HG03175 (cell line): ENCODE measurements around the gene GYS1.

ENCODE experiments used
- ATAC-seq: cut with Tn5 transposase; IDR thresholded peaks from one replicate; pipeline ENCODE4 v1.9.1; 2021; ENCODE audit warnings: mild to moderate bottlenecking, moderate library complexity; ENCODE audit not compliant: unreplicated experiment

The GYS1 gene

DNA sequence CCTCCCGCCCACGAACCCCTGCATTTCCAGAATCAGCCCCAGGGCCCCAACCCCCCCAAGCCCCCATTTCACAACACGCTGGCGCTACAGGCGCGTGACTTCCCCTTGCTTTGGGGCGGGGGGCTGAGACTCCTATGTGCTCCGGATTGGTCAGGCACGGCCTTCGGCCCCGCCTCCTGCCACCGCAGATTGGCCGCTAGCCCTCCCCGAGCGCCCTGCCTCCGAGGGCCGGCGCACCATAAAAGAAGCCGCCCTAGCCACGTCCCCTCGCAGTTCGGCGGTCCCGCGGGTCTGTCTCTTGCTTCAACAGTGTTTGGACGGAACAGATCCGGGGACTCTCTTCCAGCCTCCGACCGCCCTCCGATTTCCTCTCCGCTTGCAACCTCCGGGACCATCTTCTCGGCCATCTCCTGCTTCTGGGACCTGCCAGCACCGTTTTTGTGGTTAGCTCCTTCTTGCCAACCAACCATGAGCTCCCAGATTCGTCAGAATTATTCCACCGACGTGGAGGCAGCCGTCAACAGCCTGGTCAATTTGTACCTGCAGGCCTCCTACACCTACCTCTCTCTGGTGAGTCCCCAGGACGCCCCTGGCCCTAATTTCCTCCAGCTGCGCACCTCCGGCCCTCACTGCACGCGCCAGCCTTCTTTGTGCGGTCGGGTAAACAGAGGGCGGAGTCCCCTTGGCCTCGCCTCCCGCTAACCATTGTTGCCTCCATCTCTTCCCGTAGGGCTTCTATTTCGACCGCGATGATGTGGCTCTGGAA, 27.9 kb downstream of the GYS1 start, which contains the start of gene FTL:
Gene FTL (plus strand): TSS at position 270 of the 766 bp plus-strand sequence. CDS start 199 bp downstream, at position 469.
- ATAC-seq = peak; percentile 65

DNA sequence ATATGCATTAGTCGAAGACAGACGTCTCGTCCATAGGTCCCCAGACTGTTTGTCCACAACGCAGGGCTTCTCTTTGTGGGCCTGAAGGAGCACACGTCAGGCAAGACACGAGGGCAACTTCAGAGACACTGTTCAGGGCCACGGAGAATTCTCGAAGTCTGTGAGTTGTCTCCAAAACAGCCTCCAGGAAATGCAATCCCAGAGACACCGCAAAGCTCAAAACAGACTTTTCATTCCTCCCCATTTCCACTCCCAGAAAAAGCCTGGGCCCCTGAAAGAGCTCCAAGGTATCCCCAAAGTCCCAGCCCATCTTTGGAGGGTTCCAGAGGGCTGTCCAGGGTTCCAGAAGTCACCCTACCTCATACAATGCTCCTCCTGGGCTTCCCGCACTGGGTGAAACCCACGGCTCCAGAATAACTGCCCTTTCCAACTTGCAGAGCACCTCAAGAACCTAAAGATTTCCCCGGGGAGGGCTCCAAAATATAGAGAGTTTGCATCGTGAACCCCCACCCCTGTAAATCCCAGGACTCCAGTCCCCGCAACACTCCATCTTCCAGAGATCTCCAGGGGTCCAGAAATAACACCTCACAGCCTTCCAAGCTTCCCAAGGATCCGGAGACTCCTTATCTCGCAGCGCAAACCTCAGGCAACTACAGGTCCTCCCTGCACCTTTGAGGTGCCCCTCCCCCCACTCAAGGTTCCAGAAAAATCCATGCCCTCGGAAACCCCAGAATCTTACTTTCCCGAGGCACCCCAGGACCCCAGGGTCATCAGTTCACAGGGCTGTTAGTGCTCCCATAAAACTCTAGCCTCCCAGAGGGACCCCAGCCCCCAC, 28.7 kb downstream of the GYS1 start:
- no peak for ATAC-seq

DNA sequence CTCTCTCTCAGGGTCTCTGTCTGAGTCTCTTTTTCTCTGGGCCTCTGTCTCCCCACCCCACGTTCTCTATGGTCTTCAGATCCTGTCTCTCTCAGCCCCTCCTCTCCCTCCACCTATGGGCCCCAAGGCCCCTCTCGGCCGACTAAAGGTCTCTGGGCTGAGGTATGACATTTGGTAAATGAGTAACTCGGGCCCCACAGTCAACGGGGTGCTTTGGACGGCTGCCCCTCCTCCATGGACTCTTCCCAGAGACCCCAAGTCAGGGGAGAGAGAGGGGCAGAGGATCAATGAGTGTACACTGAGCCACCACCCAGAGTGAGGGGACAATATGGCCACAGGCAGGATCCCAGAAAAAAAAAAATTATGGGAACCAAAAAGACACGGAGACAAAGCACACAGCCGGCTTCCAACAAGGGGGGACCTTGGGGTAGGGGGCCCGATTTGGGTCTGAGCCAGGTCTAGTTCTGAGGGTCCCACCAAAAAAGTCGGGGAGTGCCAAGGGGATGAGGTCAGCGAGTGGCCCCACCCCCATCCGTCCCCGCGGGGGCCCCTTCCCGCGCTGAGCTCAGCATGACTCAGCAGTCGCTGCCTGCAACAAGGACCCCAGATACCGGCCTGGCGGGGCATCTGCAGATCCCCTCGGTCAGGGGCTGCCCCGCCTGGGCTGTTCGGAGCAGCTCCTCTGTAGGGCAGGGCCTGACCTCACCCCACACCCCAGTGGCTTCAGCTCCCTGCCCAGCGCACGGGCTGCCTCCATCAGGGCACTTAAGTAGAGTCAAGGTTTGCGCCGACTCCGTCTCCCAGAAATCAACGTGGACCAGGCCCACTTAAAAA, 29.5 kb downstream of the GYS1 start:
- no peak for ATAC-seq

DNA sequence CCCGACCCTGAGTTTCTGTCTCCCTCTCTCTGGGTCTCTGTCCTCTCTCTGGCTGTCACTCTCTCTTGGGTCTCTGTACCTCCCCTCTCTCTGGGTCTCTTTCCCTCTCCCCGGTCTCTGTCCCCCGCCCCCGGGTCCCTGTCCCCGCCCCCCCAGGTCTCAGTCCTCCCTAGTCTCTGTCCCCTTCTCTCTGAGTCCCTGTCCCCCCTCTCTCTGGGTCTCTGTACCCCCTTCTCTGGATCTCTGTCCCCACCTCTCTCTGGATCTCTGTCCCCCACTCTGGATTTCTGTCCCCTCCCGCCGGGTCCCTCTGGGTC, 30.3 kb downstream of the GYS1 start:
- no peak for ATAC-seq

DNA sequence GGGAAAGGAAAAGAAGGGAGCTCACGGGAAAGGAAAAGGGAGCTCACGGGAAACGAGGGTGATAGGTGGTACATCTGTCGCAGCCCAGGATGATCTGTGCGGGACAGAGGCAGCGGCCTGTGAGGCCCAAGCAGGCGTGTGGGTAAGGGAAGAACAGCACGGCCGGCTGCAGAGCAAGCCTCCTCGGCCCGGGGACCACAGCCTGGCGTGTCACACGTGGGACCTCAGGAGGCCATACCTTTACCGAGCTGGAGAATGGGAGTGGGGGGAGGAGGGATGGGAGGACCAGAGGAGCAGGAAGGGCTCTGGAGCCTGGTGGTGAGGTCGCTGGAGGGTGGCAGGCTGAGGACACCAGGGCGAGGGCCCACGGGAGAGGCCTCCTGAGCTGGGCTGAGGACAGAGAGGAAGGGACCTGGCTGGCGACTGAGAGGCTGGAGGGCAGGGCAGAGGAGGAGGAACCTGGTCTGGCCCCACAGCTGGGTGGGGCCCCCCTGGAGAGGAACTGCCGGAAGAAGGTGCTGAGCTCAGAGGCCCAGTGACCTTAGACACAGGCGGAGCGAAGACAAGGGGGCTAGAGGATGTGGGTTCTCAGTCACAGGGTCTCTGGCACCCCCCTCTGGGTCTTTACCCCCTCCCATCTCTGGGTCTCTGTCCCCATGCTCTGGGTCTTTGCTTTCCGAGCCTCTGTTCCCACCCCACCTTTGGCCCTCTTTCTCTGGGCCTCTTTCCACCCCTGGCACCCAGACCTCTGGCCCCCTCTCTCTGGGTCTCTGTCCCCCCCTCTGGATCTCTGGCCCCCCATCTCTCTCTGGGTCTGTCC, 30.9 kb downstream of the GYS1 start:
- peak; percentile 33 for ATAC-seq

DNA sequence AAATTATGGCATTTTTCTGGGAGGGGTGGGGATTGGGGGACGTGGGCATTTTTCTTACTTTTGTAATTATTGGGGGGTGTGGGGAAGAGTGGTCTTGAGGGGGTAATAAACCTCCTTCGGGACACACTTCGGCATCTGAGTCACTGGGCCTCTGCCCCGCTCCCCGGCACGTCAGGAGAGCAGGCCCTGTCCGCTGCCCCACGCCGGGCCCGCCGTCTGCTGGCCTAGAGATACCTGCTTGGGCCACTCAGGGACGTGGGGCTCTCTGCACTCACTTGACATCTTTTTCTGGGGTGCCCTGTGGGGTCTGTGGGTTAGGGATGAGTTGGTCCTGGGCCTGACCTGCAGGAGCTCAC, 31.5 kb downstream of the GYS1 start:
- no peak for ATAC-seq

DNA sequence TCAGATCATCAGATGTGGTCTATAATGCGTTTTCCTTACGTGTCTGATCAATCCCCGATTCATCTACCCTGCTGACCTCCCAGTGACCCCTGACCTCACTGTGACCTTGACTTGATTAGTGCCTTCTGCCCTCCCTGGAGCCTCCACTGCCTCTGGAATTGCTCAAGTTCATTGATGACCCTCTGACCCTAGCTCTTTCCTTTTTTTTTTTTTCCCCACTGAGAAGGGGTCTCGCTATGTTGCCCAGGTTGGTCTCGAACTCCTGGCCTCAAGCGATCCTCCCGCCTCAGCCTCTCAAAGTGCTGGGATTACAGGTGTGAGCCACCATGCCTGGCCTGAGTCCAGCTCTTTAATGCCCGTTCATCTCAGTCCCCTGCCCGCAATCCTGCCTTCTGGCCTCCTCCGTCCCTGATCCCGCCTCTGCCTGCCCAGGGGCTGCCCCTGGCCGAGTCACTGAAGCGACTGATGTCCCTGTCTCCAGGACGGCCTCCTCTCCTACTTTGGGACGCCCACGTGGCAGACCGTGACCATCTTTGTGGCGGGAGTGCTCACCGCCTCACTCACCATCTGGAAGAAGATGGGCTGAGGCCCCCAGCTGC, 32.0 kb downstream of the GYS1 start:
- no peak for ATAC-seq

DNA sequence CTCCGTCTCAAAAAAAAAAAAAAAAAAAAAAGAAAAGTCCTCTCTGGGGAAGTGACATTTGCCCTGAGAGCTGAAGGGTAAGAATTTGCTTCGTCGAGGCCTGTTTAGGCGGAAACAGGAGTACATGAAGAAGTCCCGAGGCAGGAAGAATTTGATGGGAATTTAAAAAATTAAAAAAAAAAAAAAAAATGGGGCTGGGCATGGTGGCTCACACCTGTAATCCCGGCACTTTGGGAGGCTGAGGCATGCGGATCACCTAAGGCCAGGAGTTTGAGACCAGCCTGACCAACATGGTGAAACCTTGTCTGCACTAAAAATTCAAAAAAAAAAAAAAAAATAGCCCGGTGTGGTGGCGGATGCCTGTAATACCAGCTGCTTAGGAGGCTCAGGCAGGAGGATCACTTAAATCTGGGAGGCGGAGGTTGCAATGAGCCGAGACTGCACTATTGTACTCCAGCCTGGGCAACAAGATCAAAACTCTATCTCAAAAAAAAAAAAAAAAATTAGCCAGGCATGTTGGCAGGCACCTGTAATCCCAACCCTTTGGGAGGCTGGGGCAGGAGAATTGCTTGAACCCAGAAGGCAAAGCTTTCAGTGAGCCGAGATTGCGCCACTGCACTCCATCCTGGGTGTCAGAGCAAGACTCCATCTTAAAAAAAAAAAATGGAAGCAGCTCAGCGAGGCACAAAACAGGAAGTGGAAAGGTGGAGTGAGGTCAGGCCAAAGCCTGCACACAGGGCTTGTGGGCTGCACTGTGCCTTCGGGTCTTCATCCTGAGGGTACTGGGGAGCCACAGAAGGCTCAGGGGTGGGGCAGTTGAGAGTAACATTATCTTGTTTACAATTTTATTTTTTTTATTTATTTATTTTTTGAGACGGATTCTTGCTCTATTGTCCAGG, 33.5 kb downstream of the GYS1 start:
- ATAC-seq = no peak

DNA sequence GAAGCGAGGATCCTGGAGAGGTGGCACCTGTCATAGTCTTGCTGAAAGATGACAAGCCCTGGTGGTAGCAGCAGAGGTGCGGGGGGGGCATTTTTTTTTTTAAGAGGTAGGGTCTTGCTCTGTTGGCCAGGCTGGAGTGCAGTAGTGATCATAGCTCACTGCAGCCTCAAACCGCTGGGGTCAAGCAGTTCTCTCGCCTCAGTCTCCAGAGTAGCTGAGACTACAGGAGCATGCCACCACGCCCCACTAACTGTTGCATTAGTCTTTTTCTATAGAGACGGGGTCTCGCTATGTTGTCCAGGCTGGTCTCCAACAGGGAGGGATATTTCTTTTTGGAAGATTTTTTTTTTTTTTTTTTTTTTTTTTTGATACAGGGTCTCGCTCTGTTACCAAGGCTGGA, 35.1 kb downstream of the GYS1 start:
- ATAC-seq = no peak

DNA sequence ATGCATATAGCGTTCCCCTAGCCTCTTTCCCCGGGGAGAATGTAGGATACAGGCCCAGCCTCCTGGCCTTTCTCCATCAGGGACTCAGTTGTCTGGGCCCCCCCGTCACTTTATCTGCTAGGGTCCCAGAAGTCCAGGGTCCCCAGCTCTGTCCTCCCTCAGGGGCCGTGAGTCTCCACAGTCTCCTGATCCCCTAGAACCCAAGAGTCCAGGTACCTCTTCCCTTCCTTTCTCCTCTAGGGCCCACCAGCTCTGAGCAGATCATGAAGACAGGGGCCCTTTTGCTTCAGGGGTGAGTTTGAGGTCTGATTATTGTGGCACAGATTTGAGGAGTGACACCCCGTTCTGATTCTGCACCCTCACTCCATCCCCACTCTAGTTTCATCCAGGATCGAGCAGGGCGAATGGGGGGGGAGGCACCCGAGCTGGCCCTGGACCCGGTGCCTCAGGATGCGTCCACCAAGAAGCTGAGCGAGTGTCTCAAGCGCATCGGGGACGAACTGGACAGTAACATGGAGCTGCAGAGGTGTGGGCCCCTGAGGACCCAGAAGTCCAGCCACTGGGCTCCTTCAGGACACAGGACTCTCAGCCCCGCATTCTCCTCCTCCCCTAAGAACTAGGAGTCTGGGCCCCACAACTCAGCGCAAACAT, 37.7 kb downstream of the GYS1 start:
- no peak for ATAC-seq

DNA sequence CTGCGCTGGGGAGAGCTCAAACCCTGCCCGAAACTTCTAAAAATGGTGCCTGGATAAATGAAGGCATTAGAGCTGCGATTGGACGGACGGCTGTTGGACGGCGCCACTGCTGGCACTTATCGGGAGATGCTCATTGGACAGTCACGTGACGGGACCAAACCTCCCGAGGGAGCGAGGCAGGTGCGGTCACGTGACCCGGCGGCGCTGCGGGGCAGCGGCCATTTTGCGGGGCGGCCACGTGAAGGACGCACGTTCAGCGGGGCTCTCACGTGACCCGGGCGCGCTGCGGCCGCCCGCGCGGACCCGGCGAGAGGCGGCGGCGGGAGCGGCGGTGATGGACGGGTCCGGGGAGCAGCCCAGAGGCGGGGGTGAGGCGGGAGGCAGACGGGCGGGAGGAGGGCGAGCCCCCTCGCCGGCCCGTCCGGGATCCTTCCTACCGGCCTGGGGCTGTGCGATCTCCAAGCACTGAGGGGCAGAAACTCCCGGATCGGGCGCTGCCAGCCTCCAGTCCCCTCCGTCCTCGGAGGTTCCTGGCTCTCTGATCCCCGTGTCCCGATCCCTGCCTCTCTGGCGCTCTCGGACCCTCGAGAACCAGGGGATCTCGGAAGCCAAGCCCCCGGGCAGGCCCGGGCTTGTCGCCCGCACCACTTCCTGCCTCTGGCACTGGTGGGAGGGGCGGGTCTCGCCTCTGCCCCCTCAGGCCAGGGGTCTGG, 38.4 kb downstream of the GYS1 start, which contains the start of gene BAX:
Gene BAX (plus strand): TSS at position 281 of the 713 bp plus-strand sequence. CDS start 54 bp downstream, at position 335.
- ATAC-seq = peak; percentile 91

DNA sequence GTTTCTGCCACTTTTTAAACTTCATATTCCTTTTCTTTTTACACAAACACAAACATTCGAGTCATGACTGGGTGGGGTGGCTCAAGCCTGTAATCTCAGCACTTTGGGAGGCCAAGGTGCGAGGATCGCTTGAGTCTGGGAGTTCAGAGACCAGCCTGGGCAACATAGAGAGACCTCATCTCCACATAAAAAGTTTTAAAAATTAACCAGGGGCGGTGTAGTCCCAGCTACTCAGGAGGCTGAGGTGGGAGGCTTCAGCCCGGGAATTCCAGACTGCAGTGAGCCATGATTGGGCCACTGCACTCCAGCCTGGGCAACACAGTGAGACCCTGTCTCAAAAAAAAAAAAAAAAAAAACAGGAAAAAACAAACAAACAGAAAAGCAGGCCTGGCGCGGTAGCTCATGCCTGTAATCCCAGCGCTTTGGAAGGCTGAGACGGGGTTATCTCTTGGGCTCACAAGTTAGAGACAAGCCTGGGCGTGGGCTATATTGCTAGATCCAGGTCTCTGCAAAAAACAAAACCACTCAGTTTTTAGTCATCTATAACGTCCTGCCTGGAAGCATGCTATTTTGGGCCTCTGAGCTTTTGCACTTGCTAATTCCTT, 39.0 kb downstream of the GYS1 start:
- ATAC-seq = no peak

DNA sequence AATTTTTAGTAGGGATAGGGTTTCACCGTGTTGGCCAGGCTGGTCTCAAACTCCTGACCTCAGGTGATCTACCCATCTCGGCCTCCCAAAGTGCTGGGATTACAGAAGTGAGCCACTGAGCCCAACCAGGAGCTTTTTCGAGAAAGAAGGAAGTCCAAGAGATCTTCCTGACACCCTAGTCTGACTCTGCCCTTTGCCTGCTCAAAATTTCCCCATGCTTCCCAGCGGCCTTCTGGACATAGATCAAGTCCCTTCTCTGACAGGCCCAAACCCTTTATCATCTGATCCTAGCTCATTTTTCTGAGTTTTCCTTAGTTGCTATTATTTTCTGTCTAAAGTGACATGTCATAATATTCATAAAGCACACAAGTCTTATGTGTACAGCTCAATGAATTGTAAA, 40.0 kb downstream of the GYS1 start:
- ATAC-seq = no peak

DNA sequence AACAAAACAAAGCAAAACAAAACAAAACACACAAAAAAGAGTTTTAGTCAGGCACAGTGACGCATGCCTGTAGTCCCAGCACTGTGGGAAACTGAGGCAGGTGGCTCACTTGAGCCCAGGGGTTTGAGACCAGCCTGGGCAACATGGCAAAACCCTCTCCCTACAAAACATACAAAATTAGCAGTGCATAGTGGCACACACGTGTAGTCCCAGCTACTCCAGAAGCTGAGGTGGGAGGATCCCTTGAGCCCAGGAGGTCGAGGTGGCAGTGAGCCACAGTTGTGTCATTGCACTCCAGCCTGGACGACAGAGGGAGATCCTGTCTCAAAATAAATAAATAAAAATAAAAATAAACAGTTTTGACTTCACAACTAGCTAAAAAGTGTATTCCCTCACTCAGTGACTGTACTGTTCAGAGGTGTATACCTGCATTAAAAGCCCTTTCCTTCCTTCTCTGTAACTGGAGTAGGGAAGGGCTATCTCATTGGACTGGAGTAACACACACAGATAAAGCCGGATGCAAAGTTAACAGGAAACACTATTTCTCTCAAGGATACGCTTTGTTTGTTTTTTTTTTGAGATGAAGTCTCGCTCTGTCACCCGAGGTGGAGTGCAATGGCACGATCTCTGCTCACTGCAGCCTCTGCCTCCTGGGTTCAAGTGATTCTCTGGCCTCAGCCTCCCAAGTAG, 42.1 kb downstream of the GYS1 start:
- ATAC-seq = no peak

DNA sequence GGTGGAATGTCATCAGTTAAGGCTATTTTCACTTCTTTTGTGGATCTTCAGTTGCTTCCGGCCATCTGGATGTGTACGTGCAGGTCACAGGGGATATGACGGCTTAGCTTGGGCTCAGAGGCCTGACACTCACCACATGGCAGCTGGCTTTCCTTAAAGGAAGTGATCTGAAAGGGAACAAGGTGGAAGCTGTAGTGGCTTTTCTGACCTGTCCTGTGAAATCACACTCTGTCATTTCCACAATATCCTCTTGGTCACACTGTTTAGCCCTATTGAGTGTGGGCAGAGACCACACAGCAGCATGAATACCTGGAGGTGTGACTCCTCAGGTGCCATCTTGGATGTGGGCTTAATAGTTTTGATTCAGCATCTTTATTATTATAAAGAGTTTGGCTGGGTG, 43.0 kb downstream of the GYS1 start:
- ATAC-seq = no peak

DNA sequence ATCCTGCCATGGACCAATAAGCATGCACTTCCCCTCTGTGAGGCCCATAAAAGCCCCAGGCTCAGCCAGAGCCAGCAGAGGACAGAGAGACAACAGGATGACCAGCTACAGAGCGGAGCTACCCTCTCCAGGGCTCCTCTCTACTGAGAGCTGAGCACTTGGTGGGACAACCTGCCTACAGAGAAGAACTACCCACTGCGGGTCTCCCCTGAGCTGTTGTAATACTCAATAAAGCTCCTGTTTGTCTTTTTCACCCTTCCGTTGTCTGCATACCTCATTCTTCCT, 45.9 kb downstream of the GYS1 start:
- no peak for ATAC-seq
